ENCODE data around the gene ZDHHC14.

DNA sequence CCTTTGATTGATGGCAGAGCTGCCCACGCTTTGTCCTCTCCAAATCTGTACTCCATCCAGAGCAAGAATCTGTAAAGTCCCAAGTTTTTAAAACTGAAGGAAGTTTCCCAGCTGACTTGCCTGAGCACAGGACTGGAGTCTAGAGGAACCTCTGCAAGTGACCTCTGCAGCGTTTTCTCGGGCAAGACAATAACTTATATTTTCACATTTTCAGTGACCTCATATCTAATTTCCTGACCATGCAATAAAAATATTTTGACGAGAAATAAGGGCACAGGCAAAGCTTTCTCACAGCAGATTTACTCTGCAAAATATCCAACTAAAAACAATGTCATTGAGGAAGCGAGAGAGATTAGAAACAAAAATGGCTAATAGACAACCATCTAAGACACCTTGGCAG, 256.5 kb downstream of the ZDHHC14 start:
- TF ChIP-seq, protein P1, sequence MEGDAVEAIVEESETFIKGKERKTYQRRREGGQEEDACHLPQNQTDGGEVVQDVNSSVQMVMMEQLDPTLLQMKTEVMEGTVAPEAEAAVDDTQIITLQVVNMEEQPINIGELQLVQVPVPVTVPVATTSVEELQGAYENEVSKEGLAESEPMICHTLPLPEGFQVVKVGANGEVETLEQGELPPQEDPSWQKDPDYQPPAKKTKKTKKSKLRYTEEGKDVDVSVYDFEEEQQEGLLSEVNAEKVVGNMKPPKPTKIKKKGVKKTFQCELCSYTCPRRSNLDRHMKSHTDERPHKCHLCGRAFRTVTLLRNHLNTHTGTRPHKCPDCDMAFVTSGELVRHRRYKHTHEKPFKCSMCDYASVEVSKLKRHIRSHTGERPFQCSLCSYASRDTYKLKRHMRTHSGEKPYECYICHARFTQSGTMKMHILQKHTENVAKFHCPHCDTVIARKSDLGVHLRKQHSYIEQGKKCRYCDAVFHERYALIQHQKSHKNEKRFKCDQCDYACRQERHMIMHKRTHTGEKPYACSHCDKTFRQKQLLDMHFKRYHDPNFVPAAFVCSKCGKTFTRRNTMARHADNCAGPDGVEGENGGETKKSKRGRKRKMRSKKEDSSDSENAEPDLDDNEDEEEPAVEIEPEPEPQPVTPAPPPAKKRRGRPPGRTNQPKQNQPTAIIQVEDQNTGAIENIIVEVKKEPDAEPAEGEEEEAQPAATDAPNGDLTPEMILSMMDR (conservative IDR thresholded peaks at IDR 0.05; ENCODE audit: low read depth, low read length): no peak
- no peak for TF ChIP-seq EZH2 (IDR thresholded peaks at IDR 0.05; ENCODE audit: borderline replicate concordance, low read depth, low read length, poor library complexity, severe bottlenecking)

Measured in A673 (cell line).